Gastroesophageal sphincter (tissue), 4 donors: Measurements from ENCODE around the gene SCD5. TPM values are rescaled to one million over a fixed set of nuclear protein-coding genes. Genes with fewer than 3 reads are reported as not detected.
"Not testable (repeated sequence)": the region's sequence is repeated elsewhere in the genome, so short reads cannot be mapped to it uniquely, and the experiment has no call there.

Source experiments
- ATAC-seq: fragments of 150-250 bp; one replicate; pipeline ENCODE4 v1.9.1; 2016; ENCODE audit warnings: mild to moderate bottlenecking, moderate library complexity
- H3K27ac ChIP-seq, 4 donors: fragments of 200-600 bp; sonication (generic) in 3 of 4; 1 replicate in 3 of 4; 2 replicates in 1 of 4; pipeline ENCODE4 v1.5.1; 2016 to 2019
- H3K27me3 ChIP-seq: fragments of 200-600 bp; sonication (generic); one replicate; pipeline ENCODE4 v1.5.1; 2019
- H3K36me3 ChIP-seq, 2 donors: fragments of 200-600 bp; sonication (generic); one replicate each; pipeline ENCODE4 v1.5.1; 2019; ENCODE audit warnings: control low read depth in 1 of 2
- H3K4me1 ChIP-seq, 3 donors: fragments of 200-600 bp; sonication (generic); 1 replicate in 2 of 3; 2 replicates in 1 of 3; pipeline ENCODE4 v1.5.1; 2016 to 2019; ENCODE audit warnings: control low read depth in 2 of 3
- H3K4me3 ChIP-seq, 2 donors: fragments of 200-600 bp; sonication (generic); one replicate each; pipeline ENCODE4 v1.5.1; 2019; ENCODE audit warnings: mild to moderate bottlenecking in 1 of 2, moderate library complexity in 1 of 2
- H3K9me3 ChIP-seq, 3 donors: fragments of 200-600 bp; sonication (generic); one replicate each; pipeline ENCODE4 v1.5.1; 2017 to 2019; ENCODE audit warnings: control low read depth in 2 of 3
- EP300 ChIP-seq: sonication (generic); formaldehyde crosslinking; IDR thresholded peaks from one replicate; pipeline ENCODE4 v1.6.1; 2017; ENCODE audit warnings: antibody characterized with exemption, mild to moderate bottlenecking
- POLR2A ChIP-seq, 2 donors: fragments of 450-650 bp; IDR thresholded peaks; one replicate each; pipeline ENCODE4 v1.6.1; 2017; ENCODE audit warnings: antibody characterized with exemption in 2 of 2, mild to moderate bottlenecking in 2 of 2, moderate library complexity in 1 of 2
- POLR2AphosphoS5 ChIP-seq: sonication (generic); formaldehyde crosslinking; IDR thresholded peaks from one replicate; pipeline ENCODE4 v1.6.1; 2017; ENCODE audit warnings: antibody characterized with exemption
- WGBS, 2 donors: methylation state at CpG; one replicate each; pipeline ENCODE4 v1.1.5; 2018; ENCODE audit warnings: low coverage in 1 of 2; 5-methylcytosine and 5-hydroxymethylcytosine counted together
- total RNA-seq, 4 donors: library from RNA; depleted of rRNA; stranded (reverse); fragments of >200 nt; gene quantifications; one replicate each; pipeline ENCODE4 v1.1.0, GENCODE V29; 2016
- TF ChIP-seq, protein P1 (sequence below), 4 experiments: fragments of 200-600 bp in 2 of 4; fragments of 450-650 bp in 2 of 4; sonication (generic) in 1 of 4; IDR thresholded peaks; one replicate each; pipeline ENCODE4 v1.5.1; 2017 to 2019; ENCODE audit warnings: antibody characterized with exemption in 4 of 4, mild to moderate bottlenecking in 2 of 4, moderate library complexity in 2 of 4

The SCD5 gene
- 10 to 100 TPM; 15.5 to 21.8 (median 20.3) TPM for total RNA-seq

DNA sequence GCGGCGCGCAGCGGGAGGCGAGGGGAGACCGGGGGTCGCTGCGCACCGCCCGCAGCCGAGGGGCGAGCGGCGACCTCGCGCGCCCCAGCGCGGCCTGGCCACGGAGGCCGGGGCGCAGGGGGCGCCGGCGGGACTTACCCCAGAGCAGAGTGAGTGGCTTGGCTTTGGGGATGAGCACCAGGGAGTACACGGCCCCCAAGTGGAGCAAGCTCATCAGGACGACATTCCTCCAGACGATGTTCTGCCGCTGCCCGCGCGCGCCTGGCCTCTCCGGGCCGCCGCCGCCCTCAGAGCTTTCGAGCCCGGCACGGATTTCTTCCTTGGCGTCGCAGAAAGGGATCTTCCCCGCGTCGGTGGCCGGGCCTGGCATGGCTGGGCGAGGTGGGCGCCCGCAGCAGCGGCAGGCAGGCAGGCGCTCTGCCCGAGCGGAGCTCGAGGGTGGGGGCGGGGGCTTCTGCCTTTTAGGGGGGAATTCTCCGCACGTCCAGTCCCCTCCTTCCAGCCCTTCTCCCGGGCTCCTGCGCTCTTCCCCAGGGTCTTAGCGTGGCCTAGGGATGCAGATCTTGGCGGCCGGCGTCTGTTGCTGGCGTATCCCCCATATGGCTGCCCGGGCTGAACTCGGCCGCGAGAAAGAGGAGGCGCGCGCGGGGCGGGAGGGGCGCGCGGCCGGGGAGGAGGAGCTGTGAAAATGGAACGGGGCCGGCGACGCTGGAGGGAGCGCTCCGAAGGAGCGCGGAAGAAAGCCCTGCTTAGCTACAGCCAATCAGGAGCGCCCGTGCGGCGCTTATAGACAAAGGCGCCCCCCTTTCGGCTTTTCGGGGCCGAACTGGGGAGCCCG, at the start of gene SCD5:
Gene SCD5 (minus strand): TSS at position 629 of the 838 bp plus-strand sequence. CDS start 259 bp downstream, at position 370.
- no peaks in the 10 kb centered on the region for H3K9me3 ChIP-seq
- WGBS, 2 donors: 2% methylated on average over 18 of the region's 94 CpGs; no CpG with 5 or more reads in 1 of the 2 donors
- H3K36me3 ChIP-seq: no peaks in the 10 kb centered on the region
- H3K4me3 ChIP-seq: peak within 1 kb of the TSS; percentile 73 to 90
- H3K27ac ChIP-seq: peak within 1 kb of the TSS in 3 of 4 donors; percentile 79 to 84 (median 82)
- no peak for TF ChIP-seq POLR2A (IDR thresholded peaks at IDR 0.05)
- TF ChIP-seq, protein P1, sequence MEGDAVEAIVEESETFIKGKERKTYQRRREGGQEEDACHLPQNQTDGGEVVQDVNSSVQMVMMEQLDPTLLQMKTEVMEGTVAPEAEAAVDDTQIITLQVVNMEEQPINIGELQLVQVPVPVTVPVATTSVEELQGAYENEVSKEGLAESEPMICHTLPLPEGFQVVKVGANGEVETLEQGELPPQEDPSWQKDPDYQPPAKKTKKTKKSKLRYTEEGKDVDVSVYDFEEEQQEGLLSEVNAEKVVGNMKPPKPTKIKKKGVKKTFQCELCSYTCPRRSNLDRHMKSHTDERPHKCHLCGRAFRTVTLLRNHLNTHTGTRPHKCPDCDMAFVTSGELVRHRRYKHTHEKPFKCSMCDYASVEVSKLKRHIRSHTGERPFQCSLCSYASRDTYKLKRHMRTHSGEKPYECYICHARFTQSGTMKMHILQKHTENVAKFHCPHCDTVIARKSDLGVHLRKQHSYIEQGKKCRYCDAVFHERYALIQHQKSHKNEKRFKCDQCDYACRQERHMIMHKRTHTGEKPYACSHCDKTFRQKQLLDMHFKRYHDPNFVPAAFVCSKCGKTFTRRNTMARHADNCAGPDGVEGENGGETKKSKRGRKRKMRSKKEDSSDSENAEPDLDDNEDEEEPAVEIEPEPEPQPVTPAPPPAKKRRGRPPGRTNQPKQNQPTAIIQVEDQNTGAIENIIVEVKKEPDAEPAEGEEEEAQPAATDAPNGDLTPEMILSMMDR (IDR thresholded peaks at IDR 0.05): peak in 1 of 4 experiments; percentile 5
- peak; percentile 93 for ATAC-seq
- H3K4me1 ChIP-seq: peaks cover 0 to 34% (median 7%) of the 10 kb centered on the region in 3 donors
- H3K27me3 ChIP-seq: no peaks in the 10 kb centered on the region

DNA sequence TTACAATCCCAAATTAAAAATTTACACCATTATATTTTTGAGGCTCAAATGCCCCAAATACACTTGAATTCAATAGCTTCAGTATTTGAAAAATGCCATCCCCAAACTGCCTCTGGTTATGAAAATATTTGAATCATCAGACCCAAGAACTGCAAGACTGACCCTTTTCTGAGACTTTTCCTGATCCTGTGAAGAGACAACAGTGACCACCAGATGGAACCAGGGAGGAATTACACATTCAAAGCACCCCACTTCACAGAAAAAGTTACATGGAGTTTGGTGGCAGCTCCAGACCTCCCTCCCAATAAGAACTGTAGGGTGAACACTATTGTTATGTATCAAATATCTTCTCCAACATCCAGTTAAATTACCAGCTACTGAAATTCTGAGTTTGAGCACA, 44.0 kb upstream of the SCD5 start:
- TF ChIP-seq EP300: no peak
- TF ChIP-seq POLR2A (IDR thresholded peaks at IDR 0.05): no peak
- TF ChIP-seq, protein P1 (IDR thresholded peaks at IDR 0.05): peak in 1 of 4 experiments; percentile 2
- no peak for TF ChIP-seq POLR2AphosphoS5
- H3K36me3 ChIP-seq: peaks cover 0 to 96% of the 10 kb centered on the region in 2 donors
- no peak for ATAC-seq
- H3K9me3 ChIP-seq: no peaks in the 10 kb centered on the region
- H3K4me1 ChIP-seq: peaks cover 0 to 20% (median 2%) of the 10 kb centered on the region in 3 donors
- no peak overlapping the region for H3K4me3 ChIP-seq
- H3K27me3 ChIP-seq: no peaks in the 10 kb centered on the region
- no peak overlapping the region for H3K27ac ChIP-seq

DNA sequence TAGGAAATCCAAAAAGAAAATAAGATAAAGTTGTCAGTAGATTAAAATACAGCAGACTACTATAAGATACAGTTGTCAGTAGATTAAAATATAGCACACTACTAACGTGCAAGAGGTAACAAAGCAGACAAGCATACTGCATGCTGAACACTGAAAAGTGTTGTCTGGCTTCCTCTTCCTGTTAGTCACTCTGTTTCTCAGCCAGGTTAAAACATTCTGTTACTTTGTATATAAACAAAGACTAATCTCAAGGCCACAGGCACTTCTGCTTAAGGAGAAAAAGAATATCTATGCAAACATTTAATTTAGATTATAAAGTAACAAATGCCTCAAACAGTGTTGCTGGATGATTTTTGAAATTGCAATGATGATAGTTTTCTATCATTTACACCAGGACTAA, 41.0 kb upstream of the SCD5 start:
- no peaks in the 10 kb centered on the region for H3K27me3 ChIP-seq
- peak; percentile 67 for ATAC-seq
- peaks cover 0 to 20% (median 2%) of the 10 kb centered on the region in 3 donors for H3K4me1 ChIP-seq
- no peaks in the 10 kb centered on the region for H3K9me3 ChIP-seq
- TF ChIP-seq POLR2A (IDR thresholded peaks at IDR 0.05) (no peak), POLR2AphosphoS5 (peak; percentile 61)
- H3K36me3 ChIP-seq: peaks cover 0 to 81% of the 10 kb centered on the region in 2 donors
- WGBS, 2 donors: 0 to 18% methylated on average over 1 of the region's 1 CpG
- H3K4me3 ChIP-seq: no peak overlapping the region
- H3K27ac ChIP-seq: peak overlapping the region in 3 of 4 donors; percentile 51 to 77 (median 68)

DNA sequence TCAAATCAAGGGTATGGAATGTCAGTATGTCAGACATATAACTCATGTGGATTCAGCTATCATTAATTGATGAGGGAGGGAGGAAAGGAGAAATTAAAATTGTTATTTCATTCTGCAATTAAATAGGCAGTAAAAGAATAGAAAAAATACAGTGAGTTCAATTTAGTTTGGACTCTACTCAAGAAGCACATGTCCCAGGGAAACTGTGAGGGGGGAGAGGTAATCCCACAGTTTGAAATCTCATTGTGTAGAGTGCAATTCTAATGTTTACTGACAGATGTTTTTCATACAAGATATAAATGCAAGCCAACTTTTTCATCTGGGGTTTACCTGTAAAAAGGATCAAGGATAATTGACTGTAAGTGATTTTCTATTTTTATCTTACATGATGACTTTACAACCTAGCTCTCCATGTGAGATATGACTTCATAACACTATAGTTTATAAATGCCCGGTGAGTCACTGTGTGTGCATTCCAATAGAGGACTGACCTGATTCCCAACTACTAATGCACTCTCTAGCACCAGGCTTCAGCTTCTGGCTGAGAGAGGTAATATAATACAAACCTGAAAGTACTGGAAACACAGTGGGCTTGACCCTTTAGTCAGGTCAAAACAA, 35.2 kb upstream of the SCD5 start:
- Histone ChIP-seq H3K27me3 (no peaks in the 10 kb centered on the region), H3K27ac (peak overlapping the region; percentile 10 to 65 (median 22)), H3K4me3 (no peak overlapping the region), H3K36me3 (peaks cover 4 to 65% of the 10 kb centered on the region in 2 donors), H3K9me3 (no peaks in the 10 kb centered on the region), H3K4me1 (peaks cover 0 to 14% (median 0%) of the 10 kb centered on the region in 3 donors)
- TF ChIP-seq, protein P1 (IDR thresholded peaks at IDR 0.05): peak in 2 of 4 experiments; percentile 23 to 31
- TF ChIP-seq POLR2AphosphoS5: peak; percentile 39
- no peak for TF ChIP-seq EP300
- 23 to 38% methylated on average over 1 of the region's 1 CpG for WGBS, 2 donors
- peak; percentile 86 for ATAC-seq

DNA sequence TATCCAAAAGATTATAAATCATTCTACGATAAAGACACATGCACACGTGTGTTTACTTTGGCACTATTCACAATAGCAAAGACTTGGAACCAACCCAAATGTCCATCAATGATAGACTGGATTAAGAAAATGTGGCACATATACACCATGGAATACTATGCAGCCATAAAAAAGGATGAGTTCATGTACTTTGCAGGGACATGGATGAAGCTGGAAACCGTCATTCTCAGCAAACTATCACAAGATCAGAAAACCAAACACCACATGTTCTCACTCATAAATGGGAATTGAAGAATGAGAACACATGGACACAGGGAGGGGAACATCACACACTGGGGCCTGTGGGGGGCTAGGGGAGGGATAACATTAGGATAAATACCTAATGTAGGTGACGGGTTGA, 34.5 kb upstream of the SCD5 start:
- H3K27me3 ChIP-seq, H3K4me3 ChIP-seq, H3K9me3 ChIP-seq, ATAC-seq: not testable (repeated sequence)
- 77 to 80% methylated on average over 2 to 4 of the region's 4 CpGs for WGBS, 2 donors
- peaks cover 0 to 13% (median 0%) of the 10 kb centered on the region in 3 donors for H3K4me1 ChIP-seq
- H3K36me3 ChIP-seq: peaks cover 4 to 65% of the 10 kb centered on the region in 2 donors
- H3K27ac ChIP-seq: peak overlapping the region in 1 of 4 donors; percentile 65
